ENCODE results near the gene SPINT4. TPM values are rescaled to one million over a fixed set of nuclear protein-coding genes. Genes with fewer than 3 reads are reported as not detected.

Gene SPINT4
- polyA plus RNA-seq, 3 donors, result not detected

DNA sequence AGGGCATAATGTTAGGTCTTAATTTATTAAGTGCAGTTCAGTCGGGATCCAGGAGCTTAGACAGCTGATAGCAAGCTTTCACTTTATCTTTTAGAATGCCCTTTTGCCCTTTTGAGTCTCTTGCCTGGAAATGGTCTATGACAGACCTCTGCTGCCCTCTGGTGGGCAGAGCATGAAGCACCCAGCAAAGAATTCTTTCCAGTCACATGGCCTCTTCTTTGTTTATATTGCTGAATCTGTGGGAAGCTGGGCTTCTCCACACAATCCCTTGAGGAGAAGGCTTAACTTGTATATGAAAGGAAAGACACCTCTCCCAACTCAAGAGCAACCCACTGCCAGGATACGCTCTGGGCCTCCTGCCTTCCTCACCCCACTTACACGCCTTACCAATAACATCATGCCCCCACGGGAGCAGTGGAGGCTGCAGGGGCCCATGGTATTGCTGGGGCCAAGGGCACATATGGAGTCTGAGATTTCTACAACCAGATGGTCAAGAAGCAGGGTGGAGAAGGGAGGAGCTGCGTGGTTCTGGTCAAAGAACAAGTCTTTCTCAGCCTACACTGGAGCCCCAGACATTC, 49.1 kb downstream of the SPINT4 start:
- Histone ChIP-seq H3K9me3 (replicated peaks in 1 of 2; ENCODE audit: control insufficient read depth in 1 of 2, insufficient read depth in 1 of 2, low read length in 2 of 2) (no peaks in the 10 kb centered on the region), H3K9ac (ENCODE audit: insufficient read depth, low read length, poor library complexity, severe bottlenecking) (no peak overlapping the region), H4K20me1 (ENCODE audit: insufficient read depth, low read length) (no peaks in the 10 kb centered on the region), H3K4me1 (ENCODE audit: control insufficient read depth in 1 of 2, insufficient read depth in 2 of 2, low read length in 2 of 2) (no peaks in the 10 kb centered on the region), H3K36me3 (replicated peaks in 1 of 2; ENCODE audit: control insufficient read depth in 1 of 2, insufficient read depth in 2 of 2, low read length in 2 of 2) (no peaks in the 10 kb centered on the region), H2AFZ (ENCODE audit: insufficient read depth, low read depth, low read length, poor library complexity, severe bottlenecking) (peak overlapping the region; percentile 19), H3K4me3 (replicated peaks in 1 of 3; ENCODE audit: low read depth in 2 of 3, low read length in 3 of 3) (no peak overlapping the region), H3K27me3 (ENCODE audit: control insufficient read depth in 2 of 2, insufficient read depth in 2 of 2, low read length in 2 of 2) (no peaks in the 10 kb centered on the region), H3K79me2 (ENCODE audit: insufficient read depth, low read length) (no peaks in the 10 kb centered on the region), H3K4me2 (replicated peaks; ENCODE audit: extremely low read depth, low read length, poor library complexity, severe bottlenecking) (no peak overlapping the region), H3K27ac (ENCODE audit: low read depth in 1 of 2, low read length in 2 of 2) (no peak overlapping the region)
- peaks cover 3 to 10% (median 8%) of the 10 kb centered on the region in 3 donors for H3K27me3 Mint-ChIP-seq (ENCODE audit: low read depth in 3 of 3)
- no CpG with 5 or more reads among the region's 5 CpGs for WGBS (ENCODE audit: insufficient coverage)
- H3K4me3 Mint-ChIP-seq, result no peak overlapping the region
- no peaks in the 10 kb centered on the region for H3K36me3 Mint-ChIP-seq
- H3K27ac Mint-ChIP-seq, result peak overlapping the region in 1 of 7 donors; percentile 23
- peaks cover 3% of the 10 kb centered on the region for H3K4me1 Mint-ChIP-seq
- H3K9me3 Mint-ChIP-seq, result no peaks in the 10 kb centered on the region
- intact Hi-C loops (cut with micrococcal nuclease), result loop anchor here (1.0 to 10.0 kb wide), 3 partner anchors 326 to 452 kb away; no protein-coding TSS in a partner anchor
- TF ChIP-seq, protein P1, sequence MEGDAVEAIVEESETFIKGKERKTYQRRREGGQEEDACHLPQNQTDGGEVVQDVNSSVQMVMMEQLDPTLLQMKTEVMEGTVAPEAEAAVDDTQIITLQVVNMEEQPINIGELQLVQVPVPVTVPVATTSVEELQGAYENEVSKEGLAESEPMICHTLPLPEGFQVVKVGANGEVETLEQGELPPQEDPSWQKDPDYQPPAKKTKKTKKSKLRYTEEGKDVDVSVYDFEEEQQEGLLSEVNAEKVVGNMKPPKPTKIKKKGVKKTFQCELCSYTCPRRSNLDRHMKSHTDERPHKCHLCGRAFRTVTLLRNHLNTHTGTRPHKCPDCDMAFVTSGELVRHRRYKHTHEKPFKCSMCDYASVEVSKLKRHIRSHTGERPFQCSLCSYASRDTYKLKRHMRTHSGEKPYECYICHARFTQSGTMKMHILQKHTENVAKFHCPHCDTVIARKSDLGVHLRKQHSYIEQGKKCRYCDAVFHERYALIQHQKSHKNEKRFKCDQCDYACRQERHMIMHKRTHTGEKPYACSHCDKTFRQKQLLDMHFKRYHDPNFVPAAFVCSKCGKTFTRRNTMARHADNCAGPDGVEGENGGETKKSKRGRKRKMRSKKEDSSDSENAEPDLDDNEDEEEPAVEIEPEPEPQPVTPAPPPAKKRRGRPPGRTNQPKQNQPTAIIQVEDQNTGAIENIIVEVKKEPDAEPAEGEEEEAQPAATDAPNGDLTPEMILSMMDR (IDR thresholded peaks at IDR 0.05), result peak; percentile 89
- peak; percentile 69 to 71 (median 70) for DNase-seq

DNA sequence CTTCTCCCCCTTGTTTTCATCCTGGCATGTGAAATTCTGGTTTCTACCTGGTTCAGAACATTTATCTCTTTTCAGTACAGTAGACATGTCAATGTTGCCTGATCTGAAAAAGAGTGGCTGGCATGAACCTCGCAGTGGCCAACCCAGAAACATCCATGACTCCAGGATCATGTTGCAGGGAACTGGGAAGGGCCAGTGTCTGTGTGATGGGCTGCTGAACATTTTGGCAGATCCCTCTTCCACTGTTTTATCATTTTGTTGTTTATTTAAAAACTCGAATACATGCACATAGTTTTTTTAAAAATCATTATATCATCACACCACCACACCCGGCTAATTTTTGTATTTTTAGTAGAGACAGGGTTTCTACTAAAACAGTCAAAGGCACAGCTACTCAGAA, 50.5 kb downstream of the SPINT4 start:
- peaks cover 6 to 8% (median 8%) of the 10 kb centered on the region in 3 donors for H3K27me3 Mint-ChIP-seq (ENCODE audit: low read depth in 3 of 3)
- WGBS (ENCODE audit: insufficient coverage), result 83% methylated on average over 1 of the region's 3 CpGs

More for the DNA sequence above, 50.5 kb downstream of the SPINT4 start:
- no peak overlapping the region for H3K4me3 ChIP-seq (replicated peaks in 1 of 3; ENCODE audit: low read depth in 2 of 3, low read length in 3 of 3)
- no peaks in the 10 kb centered on the region for H3K9me3 ChIP-seq (replicated peaks in 1 of 2; ENCODE audit: control insufficient read depth in 1 of 2, insufficient read depth in 1 of 2, low read length in 2 of 2)
- no peaks in the 10 kb centered on the region for H3K27me3 ChIP-seq (ENCODE audit: control insufficient read depth in 2 of 2, insufficient read depth in 2 of 2, low read length in 2 of 2)
- Mint-ChIP-seq H3K36me3 (no peaks in the 10 kb centered on the region), H3K4me1 (peaks cover 3% of the 10 kb centered on the region), H3K4me3 (no peak overlapping the region), H3K9me3 (no peaks in the 10 kb centered on the region), H3K27ac (peak overlapping the region in 1 of 7 donors; percentile 46)
- no peak for DNase-seq
- H3K9ac ChIP-seq (ENCODE audit: insufficient read depth, low read length, poor library complexity, severe bottlenecking), result no peak overlapping the region
- H3K36me3 ChIP-seq (replicated peaks in 1 of 2; ENCODE audit: control insufficient read depth in 1 of 2, insufficient read depth in 2 of 2, low read length in 2 of 2), result no peaks in the 10 kb centered on the region
- H2AFZ ChIP-seq (ENCODE audit: insufficient read depth, low read depth, low read length, poor library complexity, severe bottlenecking), result no peak overlapping the region
- intact Hi-C loops (cut with micrococcal nuclease), result loop anchor here in 1 of 2 donors (10.0 kb wide), 1 partner anchor 328 kb away; no protein-coding TSS in a partner anchor
- no peak overlapping the region for H3K27ac ChIP-seq (ENCODE audit: low read depth in 1 of 2, low read length in 2 of 2)
- no peaks in the 10 kb centered on the region for H3K4me1 ChIP-seq (ENCODE audit: control insufficient read depth in 1 of 2, insufficient read depth in 2 of 2, low read length in 2 of 2)
- no peak overlapping the region for H3K4me2 ChIP-seq (replicated peaks; ENCODE audit: extremely low read depth, low read length, poor library complexity, severe bottlenecking)
- H4K20me1 ChIP-seq (ENCODE audit: insufficient read depth, low read length), result no peaks in the 10 kb centered on the region
- TF ChIP-seq, protein P1 (IDR thresholded peaks at IDR 0.05), result no peak
- no peaks in the 10 kb centered on the region for H3K79me2 ChIP-seq (ENCODE audit: insufficient read depth, low read length)

Data from CD14-positive monocyte (primary cell).